Natural killer cell (primary cell): ENCODE data around the gene CDC42BPA. TPM values are rescaled to one million over a fixed set of nuclear protein-coding genes. Genes with fewer than 3 reads are reported as not detected.

Experiments used
- ATAC-seq, 3 donors: fragments of 150-1000 bp in 2 of 3; fragments of 200-7000 bp in 1 of 3; cut with Tn5 transposase; 1 replicate in 1 of 3; 2 replicates in 2 of 3; pipeline ENCODE4 v1.10.0; 2021; ENCODE audit warnings: mild to moderate bottlenecking in 2 of 3, moderate library complexity in 2 of 3
- DNase-seq, 2 donors: peaks; one replicate each; pipeline versions ENCODE4 v3.0.0 to v3.0.0-alpha.2; 2013 to 2021; ENCODE audit warnings: mixed read lengths in 1 of 2
- H3K27ac ChIP-seq: one replicate; pipeline ENCODE4 v1.5.1; 2013; ENCODE audit warnings: mild to moderate bottlenecking, low read length
- H3K27me3 ChIP-seq: one replicate; pipeline ENCODE4 v1.6.1; 2013; ENCODE audit warnings: low read length; ENCODE audit not compliant: control insufficient read depth, insufficient read depth
- H3K36me3 ChIP-seq: one replicate; pipeline ENCODE4 v1.6.1; 2013; ENCODE audit warnings: low read length; ENCODE audit not compliant: control insufficient read depth, insufficient read depth
- H3K4me1 ChIP-seq: one replicate; pipeline ENCODE4 v1.6.1; 2013; ENCODE audit warnings: low read length; ENCODE audit not compliant: control insufficient read depth, insufficient read depth
- H3K4me3 ChIP-seq: one replicate; pipeline ENCODE4 v1.5.1; 2013; ENCODE audit warnings: low read length
- H3K9me3 ChIP-seq: one replicate; pipeline ENCODE4 v1.6.1; 2013; ENCODE audit warnings: low read length; ENCODE audit not compliant: control insufficient read depth, insufficient read depth
- H3K27ac Mint-ChIP-seq, 2 donors: one replicate each; pipeline ENCODE4 v1.8.0; 2022; ENCODE audit warnings: mild to moderate bottlenecking in 2 of 2, mixed read lengths in 2 of 2, moderate library complexity in 1 of 2
- H3K27me3 Mint-ChIP-seq, 2 donors: one replicate each; pipeline ENCODE4 v1.8.0; 2022; ENCODE audit warnings: low read depth in 2 of 2, mixed read lengths in 2 of 2
- H3K36me3 Mint-ChIP-seq: one replicate; pipeline ENCODE4 v1.8.0; 2022; ENCODE audit warnings: mixed read lengths
- H3K4me1 Mint-ChIP-seq, 2 donors: one replicate each; pipeline ENCODE4 v1.8.0; 2022; ENCODE audit warnings: mixed read lengths in 2 of 2
- H3K4me3 Mint-ChIP-seq: one replicate; pipeline ENCODE4 v1.8.0; 2022; ENCODE audit warnings: mild to moderate bottlenecking, moderate library complexity, mixed read lengths
- H3K9me3 Mint-ChIP-seq, 2 donors: one replicate each; pipeline ENCODE4 v1.8.0; 2022; ENCODE audit warnings: mixed read lengths in 2 of 2
- CTCF ChIP-seq: fragments of 200-600 bp; IDR thresholded peaks from one replicate; pipeline ENCODE4 v1.8.0; 2022; ENCODE audit warnings: antibody characterized with exemption
- WGBS: methylation state at CpG from one replicate; pipeline ENCODE4 v1.1.7; 2013; ENCODE audit warnings: missing lambda C conversion rate; ENCODE audit not compliant: insufficient coverage; 5-methylcytosine and 5-hydroxymethylcytosine counted together
- intact Hi-C: fragments of 100-400 bp; cut with micrococcal nuclease; formaldehyde crosslinking; loops from one replicate; pipeline ENCODE4 v1.14.2; 2022
- total RNA-seq, 4 donors: library from RNA; stranded (reverse); fragments of 120-200 nt in 1 of 4; gene quantifications; one replicate each; pipeline versions ENCODE4 v1.2.3 to v1.2.4, GENCODE V29; 2013 to 2022

Gene CDC42BPA
- total RNA-seq, 3 donors from 2014 or later (not counting 1 experiment from before 2014, with no cell fraction given), result 0.14 to 2.4 (median 0.77) TPM

DNA sequence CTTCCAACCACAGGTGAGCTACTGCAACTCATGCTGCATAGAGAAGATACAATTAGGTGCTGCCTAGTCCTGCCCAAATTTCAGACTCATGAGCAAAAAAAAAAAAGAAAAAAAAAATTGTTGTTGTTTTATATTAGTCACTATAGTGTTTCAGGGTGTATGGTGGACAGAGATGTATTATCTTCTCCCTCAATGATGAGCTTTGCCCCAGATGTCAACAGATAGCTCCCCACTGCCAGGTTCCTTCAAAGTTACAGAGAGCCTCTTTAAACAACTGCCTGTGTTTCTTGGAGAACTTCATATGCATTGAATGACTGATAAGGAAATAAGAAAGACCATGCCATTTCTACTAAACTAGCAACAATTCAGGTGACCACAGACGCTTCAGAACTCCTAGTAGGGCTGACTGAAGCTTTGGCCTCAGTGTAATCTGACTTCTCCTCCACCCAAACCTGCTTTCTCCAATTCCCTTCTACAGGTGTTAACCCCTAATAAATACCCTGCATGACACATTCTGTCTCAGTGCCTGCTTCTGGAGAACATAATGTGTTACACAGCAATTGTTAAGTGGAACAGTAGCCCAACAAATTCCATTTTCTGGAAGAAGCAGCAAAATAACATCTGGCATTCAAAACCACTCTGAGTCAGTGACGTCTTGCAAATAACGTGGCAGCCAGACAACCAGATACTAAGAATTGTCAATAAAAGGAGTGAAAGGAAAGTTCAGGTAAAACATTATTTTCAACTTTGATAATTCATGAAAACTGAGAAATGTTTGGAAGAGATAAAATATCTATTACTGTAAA lies 147.7 kb downstream of the CDC42BPA start:
- Histone ChIP-seq H3K4me3 (no peak overlapping the region), H3K36me3 (no peaks in the 10 kb centered on the region), H3K4me1 (no peaks in the 10 kb centered on the region), H3K27me3 (peaks cover 2% of the 10 kb centered on the region), H3K27ac (no peak overlapping the region), H3K9me3 (no peaks in the 10 kb centered on the region)
- 79% methylated on average over 3 of the region's 3 CpGs for WGBS
- no peak overlapping the region for H3K4me3 Mint-ChIP-seq
- ATAC-seq (no peak), DNase-seq (no peak)
- no peaks in the 10 kb centered on the region for H3K9me3 Mint-ChIP-seq
- intact Hi-C loops, result no loop called here
- H3K4me1 Mint-ChIP-seq, result no peaks in the 10 kb centered on the region
- peaks cover 6 to 33% of the 10 kb centered on the region in 2 donors for H3K27me3 Mint-ChIP-seq
- no peak for TF ChIP-seq CTCF
- H3K36me3 Mint-ChIP-seq, result no peaks in the 10 kb centered on the region
- no peak overlapping the region for H3K27ac Mint-ChIP-seq

GRCh38 chr1:227169343-227169742 lies 148.9 kb downstream of the CDC42BPA start:
- H3K36me3 Mint-ChIP-seq, result no peaks in the 10 kb centered on the region
- H3K4me1 Mint-ChIP-seq, result no peaks in the 10 kb centered on the region
- no peak for ATAC-seq
- no peak overlapping the region for H3K27ac Mint-ChIP-seq
- Histone ChIP-seq H3K27me3 (peaks cover 2% of the 10 kb centered on the region), H3K4me1 (no peaks in the 10 kb centered on the region), H3K9me3 (no peaks in the 10 kb centered on the region), H3K27ac (no peak overlapping the region), H3K4me3 (no peak overlapping the region), H3K36me3 (no peaks in the 10 kb centered on the region)
- H3K4me3 Mint-ChIP-seq, result no peak overlapping the region
- no peak for DNase-seq
- TF ChIP-seq CTCF, result no peak
- H3K9me3 Mint-ChIP-seq, result no peaks in the 10 kb centered on the region
- intact Hi-C loops, result no loop called here
- H3K27me3 Mint-ChIP-seq, result peaks cover 9 to 42% of the 10 kb centered on the region in 2 donors

DNA sequence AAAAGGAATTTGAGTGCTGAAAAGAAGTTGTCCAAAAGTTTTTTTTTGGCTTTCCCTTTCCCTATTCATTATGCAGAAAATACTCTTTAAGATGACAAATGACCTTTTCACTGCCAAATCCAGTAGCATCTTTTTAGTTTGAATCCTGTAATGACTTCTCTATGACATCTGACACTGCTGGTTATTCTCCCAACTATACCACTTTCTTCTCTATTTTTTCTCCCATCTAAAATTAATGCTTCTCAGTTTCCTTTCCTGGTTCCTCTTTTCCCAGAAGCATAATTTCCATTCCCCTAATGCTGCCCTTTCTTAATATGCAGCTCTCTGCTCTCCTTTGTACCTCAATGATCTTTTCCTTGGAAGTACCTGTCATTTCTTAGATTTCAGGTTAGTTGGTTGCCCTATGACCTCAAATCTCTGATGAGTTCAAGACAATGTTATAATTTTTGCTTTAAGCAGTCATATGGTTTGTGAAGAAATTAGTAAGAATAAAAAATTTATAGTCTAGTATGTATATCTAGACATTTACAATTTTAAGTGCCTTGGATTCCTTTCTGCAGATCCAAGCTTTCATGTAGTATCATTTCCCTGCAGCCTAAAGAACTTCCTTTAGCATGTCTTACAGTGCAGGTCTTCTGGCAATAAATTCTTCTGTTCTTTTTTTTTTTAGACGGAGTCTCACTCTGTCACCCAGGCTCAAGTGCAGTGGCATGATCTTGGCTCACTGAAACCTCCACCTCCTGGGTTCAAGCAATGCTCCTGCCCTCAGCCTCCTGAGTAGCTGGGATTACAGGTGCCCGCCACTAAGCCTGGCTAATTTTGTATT lies 150.8 kb downstream of the CDC42BPA start:
- Mint-ChIP-seq H3K36me3 (no peaks in the 10 kb centered on the region), H3K4me3 (no peak overlapping the region), H3K27ac (no peak overlapping the region), H3K4me1 (no peaks in the 10 kb centered on the region), H3K27me3 (peaks cover 9 to 41% of the 10 kb centered on the region in 2 donors), H3K9me3 (no peaks in the 10 kb centered on the region)
- no peak for ATAC-seq
- intact Hi-C loops, result no loop called here
- no peak overlapping the region for H3K27ac ChIP-seq
- DNase-seq, result no peak
- H3K27me3 ChIP-seq, result no peaks in the 10 kb centered on the region
- no peaks in the 10 kb centered on the region for H3K9me3 ChIP-seq
- H3K4me3 ChIP-seq, result no peak overlapping the region
- TF ChIP-seq CTCF, result no peak
- no peaks in the 10 kb centered on the region for H3K4me1 ChIP-seq
- 65% methylated on average over 2 of the region's 2 CpGs for WGBS
- H3K36me3 ChIP-seq, result no peaks in the 10 kb centered on the region
